Heart left ventricle (tissue), 16 donors: ENCODE data around the gene RBBP6. TPM values are rescaled to one million over a fixed set of nuclear protein-coding genes. Genes with fewer than 3 reads are reported as not detected.

Source experiments
- ATAC-seq, 4 donors: fragments of 200-7000 bp; cut with Tn5 transposase; one replicate each; pipeline ENCODE4 v1.9.1; 2020 to 2022; ENCODE audit warnings: moderate library complexity in 4 of 4, mild to moderate bottlenecking in 3 of 4, moderate number of reproducible peaks in 1 of 4
- DNase-seq, 5 donors: peaks; one replicate each; pipeline ENCODE4 v3.0.0-alpha.2; 2020
- H3K27ac ChIP-seq, 12 donors: fragments of 200-600 bp; sonication (generic) in 4 of 12; one replicate each; pipeline versions ENCODE4 v1.5.0 to v1.8.0; 2016 to 2022; ENCODE audit warnings: mild to moderate bottlenecking in 2 of 12
- H3K27me3 ChIP-seq, 9 donors: fragments of 200-600 bp; sonication (generic) in 2 of 9; one replicate each; pipeline versions ENCODE4 v1.5.1 to v1.8.0; 2016 to 2022; ENCODE audit warnings: mild to moderate bottlenecking in 3 of 9
- H3K36me3 ChIP-seq, 9 donors: fragments of 200-600 bp; sonication (generic) in 2 of 9; one replicate each; pipeline versions ENCODE4 v1.5.0 to v1.8.0; 2018 to 2022; ENCODE audit warnings: mild to moderate bottlenecking in 2 of 9
- H3K4me1 ChIP-seq, 12 donors: fragments of 200-600 bp; sonication (generic) in 4 of 12; one replicate each; pipeline versions ENCODE4 v1.5.0 to v1.8.0; 2016 to 2022; ENCODE audit warnings: mild to moderate bottlenecking in 3 of 12
- H3K4me3 ChIP-seq, 12 donors: fragments of 200-600 bp; sonication (generic) in 4 of 12; one replicate each; pipeline versions ENCODE4 v1.5.0 to v1.8.0; 2017 to 2022; ENCODE audit warnings: mild to moderate bottlenecking in 9 of 12, moderate library complexity in 4 of 12
- H3K9me3 ChIP-seq, 12 donors: fragments of 200-600 bp; sonication (generic) in 4 of 12; one replicate each; pipeline versions ENCODE4 v1.5.0 to v1.8.0; 2016 to 2022; ENCODE audit warnings: mild to moderate bottlenecking in 1 of 12
- CTCF ChIP-seq, 12 donors: fragments of 200-600 bp; sonication (generic) in 4 of 12; IDR thresholded peaks; one replicate each; pipeline versions ENCODE4 v1.5.0 to v1.8.0; 2018 to 2022; ENCODE audit warnings: antibody characterized with exemption in 12 of 12, mild to moderate bottlenecking in 5 of 12
- POLR2A ChIP-seq, 2 donors: fragments of 450-650 bp; IDR thresholded peaks; one replicate each; pipeline ENCODE4 v1.6.1; 2017; ENCODE audit warnings: antibody characterized with exemption in 2 of 2, mild to moderate bottlenecking in 2 of 2, moderate library complexity in 2 of 2
- WGBS, 4 donors: extraction: QIAGEN DNeasy Blood & Tissue Kit in 2 of 4; methylation state at CpG; one replicate each; pipeline versions ENCODE4 v1.1.5 to v1.1.7; 2013 to 2018; 5-methylcytosine and 5-hydroxymethylcytosine counted together
- intact Hi-C, 10 donors: fragments of 100-400 bp; cut with DNase I; formaldehyde crosslinking; loops; one replicate each; pipeline versions ENCODE4 v1.11.1 to v1.14.2; 2022
- polyA plus RNA-seq, 2 donors: library from polyadenylated mRNA; stranded (reverse); fragments of 200-250 nt; gene quantifications; one replicate each; pipeline ENCODE4 v1.2.3, GENCODE V29; 2013
- total RNA-seq, 9 donors: library from RNA; depleted of rRNA in 2 of 9; stranded (reverse); fragments of >200 nt in 2 of 9; fragmentation: NEBNext Ultra II Directional in 3 of 9; extraction: Animal tissue kit (Norgen Biotek cat#: 25700) in 3 of 9; gene quantifications; one replicate each; pipeline versions ENCODE4 v1.1.0 to v1.2.4, GENCODE V29; 2016 to 2023
- donor health status: ischemic (EF 13 %, LVEDD 7.1; RV severe dilation, severe dysfunction).
- donor health status: healthy with polysubstance abuse.
- donor health status: DM: no; HTN: yes; CAD: no.
- donor health status: DM: no; HTN: no; CAD: no.
- donor health status: ischemic (EF 25% LVEDD 6.9; RV normal size, moderate dysfunction).
- donor health status: ischemic (EF 25% LVEDD 5.7; RV mildly dilated, moderate dysfunction).
- donor health status: healthy.
- donor health status: DM: yes; HTN: yes; CAD: no.
- donor health status: ischemic (EF 35%, LVEDD 5.7; RV mildly dilated, moderate dysfunction).
- donor health status: nonischemic (EF 11% LVEDD 7.7; RV severe dilation, severe dysfunction).
- donor health status: DM: yes; HTN: yes; CAD: no.
- donor health status: PGD.
- donor health status: ischemic (EF 29% LVEDD 5.4; RV normal size, mild dysfunction).
- donor health status: nonischemic (EF 23%, LVEDD 6.1; RV moderate dilation, normal function).

Gene RBBP6
- total and polyA plus RNA-seq, 11 donors, result 22.2 to 44.5 (median 32.2) TPM

DNA sequence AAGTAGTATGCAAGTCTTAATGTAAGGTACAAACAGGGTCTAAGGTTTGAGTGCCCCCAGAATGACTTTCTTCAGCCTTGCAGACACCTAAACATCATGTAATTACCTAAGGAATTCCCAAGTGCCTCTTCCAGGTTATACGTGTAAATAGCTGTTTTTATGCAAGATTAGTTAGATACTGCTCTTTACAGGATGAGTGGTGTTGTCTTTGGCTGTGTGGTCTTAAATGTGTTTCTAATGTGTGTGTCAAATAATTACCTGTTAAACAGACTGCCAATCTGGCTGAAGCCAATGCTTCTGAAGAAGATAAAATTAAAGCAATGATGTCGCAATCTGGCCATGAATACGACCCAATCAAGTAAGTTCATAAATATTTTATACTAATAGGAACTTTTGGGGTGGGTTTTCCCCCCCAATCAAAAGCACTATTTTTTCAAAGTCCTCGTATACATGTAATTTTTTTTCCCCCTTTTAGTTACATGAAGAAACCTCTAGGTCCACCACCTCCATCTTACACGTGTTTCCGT is 16.0 kb downstream of the RBBP6 start:
- Histone ChIP-seq H3K36me3 (peaks cover 0 to 99% (median 80%) of the 10 kb centered on the region in 9 donors), H3K4me3 (no peak overlapping the region), H3K4me1 (peaks cover 0 to 22% (median 7%) of the 10 kb centered on the region in 12 donors), H3K27ac (no peak overlapping the region), H3K27me3 (no peaks in the 10 kb centered on the region), H3K9me3 (no peaks in the 10 kb centered on the region)
- WGBS, 4 donors, result 89 to 94% (median 90%) methylated on average over 6 of the region's 6 CpGs
- DNase-seq (no peak), ATAC-seq (no peak)
- TF ChIP-seq CTCF (IDR thresholded peaks at IDR 0.05), result no peak
- no peak for TF ChIP-seq POLR2A (IDR thresholded peaks at IDR 0.05)
- intact Hi-C loops, result loop anchor here in 2 of 10 donors (5.0 kb wide), 2 partner anchors 242 to 697 kb away; no protein-coding TSS in a partner anchor

DNA sequence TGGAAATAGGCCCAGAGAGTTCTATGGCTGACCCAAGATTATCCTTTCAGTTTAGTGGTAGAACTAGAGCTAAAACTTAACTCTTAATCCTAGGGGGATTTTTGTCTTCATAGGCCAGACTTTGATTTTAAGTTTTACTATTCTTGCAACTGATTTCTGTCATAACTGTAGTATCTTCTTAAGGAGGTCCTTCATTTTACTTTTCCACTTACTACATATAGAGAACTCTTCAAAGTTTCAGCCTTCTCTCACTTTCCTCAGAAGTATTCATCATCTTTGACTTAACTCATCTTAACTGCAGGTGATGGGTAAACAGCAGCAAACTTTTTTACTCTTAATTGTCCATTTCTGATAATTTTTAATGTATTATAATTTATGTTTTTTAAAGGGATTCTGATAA is 23.4 kb downstream of the RBBP6 start:
- ATAC-seq, result no peak
- TF ChIP-seq CTCF (IDR thresholded peaks at IDR 0.05) (no peak), POLR2A (IDR thresholded peaks at IDR 0.05) (no peak)
- Histone ChIP-seq H3K4me3 (no peak overlapping the region), H3K9me3 (no peaks in the 10 kb centered on the region), H3K27ac (no peak overlapping the region), H3K4me1 (no peaks in the 10 kb centered on the region), H3K36me3 (peaks cover 3 to 100% (median 100%) of the 10 kb centered on the region in 9 donors), H3K27me3 (no peaks in the 10 kb centered on the region)
- DNase-seq, result no peak
- intact Hi-C loops, result loop anchor here in 4 of 10 donors (10.0 kb wide), 3 partner anchors 242 to 382 kb away; no protein-coding TSS in a partner anchor

- intact Hi-C loops, result loop anchor here in 8 of 10 donors (5.0 to 10.0 kb wide), 5 partner anchors 234 to 376 kb away; no protein-coding TSS in a partner anchor
- H3K27ac ChIP-seq, result no peak overlapping the region
- H3K4me1 ChIP-seq, result peaks cover 0 to 7% (median 0%) of the 10 kb centered on the region in 12 donors
- peaks cover 3 to 96% (median 90%) of the 10 kb centered on the region in 9 donors for H3K36me3 ChIP-seq
- no peak for ATAC-seq
- H3K27me3 ChIP-seq, result no peaks in the 10 kb centered on the region
- TF ChIP-seq POLR2A (IDR thresholded peaks at IDR 0.05) (no peak), CTCF (IDR thresholded peaks at IDR 0.05) (peak in 8 of 12 donors; percentile 6 to 44 (median 20))
- no peak for DNase-seq
- no peak overlapping the region for H3K4me3 ChIP-seq
- WGBS, 4 donors, result 78 to 82% (median 79%) methylated on average over 4 of the region's 4 CpGs
- no peaks in the 10 kb centered on the region for H3K9me3 ChIP-seq
These were observed 29.0 kb downstream of the RBBP6 start for GRCh38 chr16:24568392-24568791.

- intact Hi-C loops, result no loop called here
- Histone ChIP-seq H3K4me1 (peaks cover 0 to 7% (median 0%) of the 10 kb centered on the region in 12 donors), H3K4me3 (no peak overlapping the region), H3K27ac (peak overlapping the region in 1 of 12 donors; percentile 6), H3K36me3 (peaks cover 0 to 69% (median 63%) of the 10 kb centered on the region in 9 donors), H3K27me3 (no peaks in the 10 kb centered on the region), H3K9me3 (no peaks in the 10 kb centered on the region)
- DNase-seq, result no peak
- 75 to 88% (median 83%) methylated on average over 6 of the region's 6 CpGs for WGBS, 4 donors
- TF ChIP-seq POLR2A (IDR thresholded peaks at IDR 0.05), result no peak
- no peak for TF ChIP-seq CTCF (IDR thresholded peaks at IDR 0.05)
- no peak for ATAC-seq
These were observed 31.7 kb downstream of the RBBP6 start for GRCh38 chr16:24571096-24571495.
